ENCODE data around the gene TXNDC17.

DNA sequence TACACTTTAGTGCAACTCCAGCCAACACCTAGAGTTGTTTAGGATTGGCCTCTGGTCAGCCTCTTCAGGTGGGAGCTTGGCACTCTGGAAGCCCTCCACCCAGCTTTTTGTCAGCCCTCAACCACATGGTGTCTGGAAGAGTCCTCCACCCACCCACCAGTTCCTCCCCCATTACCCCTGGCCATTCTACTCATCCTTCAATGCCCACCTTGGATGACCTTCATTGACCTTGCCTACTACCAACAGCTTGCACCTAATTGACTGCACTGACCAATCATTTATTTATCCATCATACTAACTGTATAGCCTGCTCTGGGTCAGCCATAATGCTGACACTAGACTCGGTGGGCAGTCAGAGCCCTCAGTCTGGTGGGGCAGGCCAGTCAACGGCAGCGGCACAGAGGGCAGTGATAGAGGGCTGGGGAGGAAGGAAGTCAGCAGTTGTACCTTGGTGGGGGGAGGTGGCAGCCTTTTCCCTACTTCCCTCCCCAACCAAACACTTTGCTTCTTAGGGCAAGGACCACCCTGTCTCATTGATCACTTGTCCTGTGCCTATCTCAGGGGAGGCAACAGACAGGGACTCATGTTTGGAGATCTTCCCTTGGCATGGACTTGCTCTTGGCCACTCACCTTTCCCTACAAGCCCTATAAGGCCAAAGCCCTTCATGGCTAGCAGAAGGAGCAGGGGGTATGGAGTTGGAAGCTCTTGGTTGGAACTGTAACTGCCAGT, 43.0 kb downstream of the TXNDC17 start:
- TF ChIP-seq CTCF (IDR thresholded peaks at IDR 0.05) (no peak), POLR2A (IDR thresholded peaks at IDR 0.05) (no peak)

All from testis (tissue), 2 donors.